GM23338 (cell line): ENCODE data around the gene DCDC1. TPM values are rescaled to one million over a fixed set of nuclear protein-coding genes. Genes with fewer than 3 reads are reported as not detected.

Experiments used
- ATAC-seq: fragments of 200-7000 bp; cut with Tn5 transposase; 3 replicates; pipeline ENCODE4 v1.9.1; 2020
- DNase-seq: peaks from one replicate; pipeline ENCODE4 v3.0.0-alpha.2; 2015; ENCODE audit warnings: low spot score
- H2AFZ ChIP-seq: fragments of 200-600 bp; sonication (generic); 2 replicates; pipeline ENCODE4 v1.8.0; 2016; ENCODE audit warnings: antibody characterized with exemption, mild to moderate bottlenecking, moderate library complexity
- H3F3A ChIP-seq: fragments of 200-600 bp; sonication (generic); replicated peaks from 2 replicates; pipeline ENCODE4 v1.8.0; 2017; ENCODE audit warnings: antibody characterized with exemption, mixed run types, low read depth
- H3K27ac ChIP-seq: fragments of 200-600 bp; sonication (generic); 2 replicates; pipeline ENCODE4 v1.6.1; 2016; ENCODE audit warnings: low read depth
- H3K27me3 ChIP-seq: fragments of 200-600 bp; sonication (generic); 2 replicates; pipeline ENCODE4 v1.8.0; 2016; ENCODE audit warnings: mild to moderate bottlenecking, mixed run types, moderate library complexity; ENCODE audit not compliant: insufficient read depth
- H3K36me3 ChIP-seq: fragments of 200-600 bp; sonication (generic); 2 replicates; pipeline ENCODE4 v1.8.0; 2016; ENCODE audit warnings: mild to moderate bottlenecking; ENCODE audit not compliant: insufficient read depth
- H3K4me1 ChIP-seq: fragments of 200-600 bp; sonication (generic); 2 replicates; pipeline ENCODE4 v1.8.0; 2016; ENCODE audit warnings: mild to moderate bottlenecking, moderate library complexity; ENCODE audit not compliant: insufficient read depth
- H3K4me2 ChIP-seq: fragments of 200-600 bp; sonication (generic); 2 replicates; pipeline ENCODE4 v1.7.1; 2017; ENCODE audit warnings: mixed run types
- H3K4me3 ChIP-seq: fragments of 200-600 bp; sonication (generic); 2 replicates; pipeline ENCODE4 v1.6.1; 2016; ENCODE audit warnings: mixed run types
- H3K79me2 ChIP-seq: fragments of 200-600 bp; sonication (generic); replicated peaks from 2 replicates; pipeline ENCODE4 v1.8.0; 2017; ENCODE audit warnings: mild to moderate bottlenecking; ENCODE audit not compliant: insufficient read depth
- H3K9me2 ChIP-seq: fragments of 200-600 bp; sonication (generic); 2 replicates; pipeline ENCODE4 v1.8.0; 2017; ENCODE audit not compliant: insufficient read depth
- H4K20me1 ChIP-seq: fragments of 200-600 bp; sonication (generic); replicated peaks from 2 replicates; pipeline ENCODE4 v1.8.0; 2017; ENCODE audit warnings: mild to moderate bottlenecking; ENCODE audit not compliant: insufficient read depth
- H3K27ac Mint-ChIP-seq: 2 replicates; pipeline ENCODE4 v1.8.0; 2020; ENCODE audit warnings: inconsistent platforms, mild to moderate bottlenecking, moderate library complexity, mixed read lengths
- H3K27me3 Mint-ChIP-seq: 3 replicates; pipeline ENCODE4 v1.8.0; 2022; ENCODE audit warnings: low read depth, mild to moderate bottlenecking, moderate library complexity, mixed read lengths, inconsistent platforms; ENCODE audit not compliant: insufficient read depth, poor library complexity
- H3K36me3 Mint-ChIP-seq: 3 replicates; pipeline ENCODE4 v1.8.0; 2021; ENCODE audit warnings: low read depth, mild to moderate bottlenecking, inconsistent platforms, moderate library complexity, mixed read lengths
- H3K4me1 Mint-ChIP-seq: 3 replicates; pipeline ENCODE4 v1.8.0; 2020; ENCODE audit warnings: mild to moderate bottlenecking, inconsistent platforms, mixed read lengths
- H3K4me3 Mint-ChIP-seq: 3 replicates; pipeline ENCODE4 v1.8.0; 2021; ENCODE audit warnings: moderate library complexity, mild to moderate bottlenecking, inconsistent platforms, mixed read lengths
- H3K9me3 Mint-ChIP-seq: 3 replicates; pipeline ENCODE4 v1.8.0; 2020; ENCODE audit warnings: moderate library complexity, mild to moderate bottlenecking, inconsistent platforms, mixed read lengths
- CREB1 ChIP-seq: fragments of 250-450 bp; sonication (Bioruptor Pico); IDR thresholded peaks from 2 replicates; pipeline ENCODE4 v1.5.0; 2020; ENCODE audit warnings: low read depth, mild to moderate bottlenecking, moderate library complexity
- ETS1 ChIP-seq: IDR thresholded peaks from 2 replicates; pipeline ENCODE4 v1.6.1; 2016; ENCODE audit warnings: antibody characterized with exemption
- EZH2 ChIP-seq: fragments of 200-600 bp; sonication (generic); IDR thresholded peaks from one replicate; pipeline ENCODE4 v1.8.0; 2017; ENCODE audit warnings: antibody characterized with exemption, mild to moderate bottlenecking, low read depth; ENCODE audit not compliant: unreplicated experiment
- EZH2phosphoT487 ChIP-seq: fragments of 200-600 bp; sonication (generic); IDR thresholded peaks from one replicate; pipeline ENCODE4 v1.8.1; 2018; ENCODE audit warnings: antibody characterized with exemption; ENCODE audit not compliant: unreplicated experiment
- JUNB ChIP-seq: IDR thresholded peaks from one replicate; pipeline ENCODE4 v1.6.1; 2016; ENCODE audit warnings: antibody characterized with exemption; ENCODE audit not compliant: unreplicated experiment
- NANOG ChIP-seq: IDR thresholded peaks from 2 replicates; pipeline ENCODE4 v1.6.1; 2016; ENCODE audit warnings: antibody characterized with exemption, borderline replicate concordance
- POLR2AphosphoS5 ChIP-seq: IDR thresholded peaks from 2 replicates; pipeline ENCODE4 v1.6.1; 2016; ENCODE audit warnings: antibody characterized with exemption, low read depth
- STAT1 ChIP-seq: IDR thresholded peaks from one replicate; pipeline ENCODE4 v1.6.1; 2016; ENCODE audit warnings: antibody characterized with exemption; ENCODE audit not compliant: unreplicated experiment
- ZNF114 ChIP-seq: fragments of 250-450 bp; sonication (Bioruptor Pico); IDR thresholded peaks from 2 replicates; pipeline ENCODE4 v1.5.0; 2020; ENCODE audit warnings: mild to moderate bottlenecking, moderate library complexity
- ZNF331 ChIP-seq: fragments of 250-450 bp; sonication (Bioruptor Pico); IDR thresholded peaks from 2 replicates; pipeline ENCODE4 v1.5.0; 2020; ENCODE audit warnings: low read depth, mild to moderate bottlenecking, moderate library complexity
- ZNF462 ChIP-seq: fragments of 250-450 bp; sonication (Bioruptor Pico); IDR thresholded peaks from 2 replicates; pipeline ENCODE4 v1.5.0; 2020; ENCODE audit warnings: mild to moderate bottlenecking, moderate library complexity
- polyA plus RNA-seq: library from polyadenylated mRNA; unstranded; fragments of >200 nt; fragmentation: Nextera tagmentation; extraction: Ambion mirVana; gene quantifications from 2 replicates; pipeline ENCODE4 v1.2.1, GENCODE V29; 2016
- total RNA-seq: library from RNA; depleted of rRNA; stranded (reverse); fragments of >200 nt; shearing (Covaris generic); gene quantifications from 2 replicates; pipeline ENCODE4 v1.2.3, GENCODE V29; 2014
- TF ChIP-seq, protein P1 (sequence below), 2 experiments: fragments of 200-600 bp in 1 of 2; sonication (generic) in 1 of 2; conservative IDR thresholded peaks; 2 replicates each; pipeline versions ENCODE4 v1.5.1 to v1.6.1; 2016 to 2017; ENCODE audit warnings: antibody characterized with exemption in 2 of 2, low read depth in 2 of 2, mild to moderate bottlenecking in 2 of 2, moderate library complexity in 1 of 2

DCDC1 gene
- total and polyA plus RNA-seq, 2 experiments from 2014 or later: 0.56 to 0.58 TPM

- TF ChIP-seq ETS1 (no peak), JUNB (no peak)
Measured at GRCh38 chr11:31127290-31127689, 242.2 kb downstream of the DCDC1 start (continued).

DNA sequence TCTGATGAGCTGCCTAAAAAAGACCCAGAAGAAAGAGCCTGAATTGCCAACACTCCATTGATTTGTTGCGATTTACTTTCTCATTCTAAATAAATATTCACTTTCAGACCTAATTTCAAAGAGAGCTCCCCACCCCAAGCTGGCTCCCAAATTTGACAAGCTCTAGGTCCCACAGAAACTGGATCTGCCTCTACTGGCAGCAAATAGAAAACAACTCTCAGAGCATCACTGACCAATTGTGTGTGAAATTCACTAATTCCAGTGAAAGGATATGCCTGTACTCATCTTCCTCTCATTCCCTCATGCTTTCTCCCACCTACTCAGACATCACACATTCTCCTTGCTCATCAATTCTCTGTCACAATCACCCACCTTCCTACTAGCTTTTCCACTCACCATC lies 249.1 kb downstream of the DCDC1 start:
- peak overlapping the region; percentile 83; the same call in 1 of the 2 replicates for H2AFZ ChIP-seq
- no peaks in the 10 kb centered on the region for H3K27me3 ChIP-seq
- H3K4me1 ChIP-seq: peaks cover 19% of the 10 kb centered on the region
- no peaks in the 10 kb centered on the region for H3F3A ChIP-seq
- Mint-ChIP-seq H3K27me3 (no peaks in the 10 kb centered on the region), H3K4me1 (peaks cover 18% of the 10 kb centered on the region), H3K27ac (no peak overlapping the region), H3K36me3 (peaks cover 16% of the 10 kb centered on the region; the same call in 2 of the 3 replicates), H3K4me3 (no peak overlapping the region), H3K9me3 (peaks cover 16% of the 10 kb centered on the region; the same call in 2 of the 3 replicates)
- no peak overlapping the region for H3K27ac ChIP-seq
- no peaks in the 10 kb centered on the region for H3K79me2 ChIP-seq
- ATAC-seq (peak; percentile 62), DNase-seq (no peak)
- H3K9me2 ChIP-seq: no peaks in the 10 kb centered on the region
- H4K20me1 ChIP-seq: no peaks in the 10 kb centered on the region
- H3K4me3 ChIP-seq: no peak overlapping the region
- H3K4me2 ChIP-seq: peak overlapping the region; percentile 22; the same call in 1 of the 2 replicates
- no peaks in the 10 kb centered on the region; the same call in 1 of the 2 replicates for H3K36me3 ChIP-seq
- TF ChIP-seq ZNF331 (CRISPR knock-in tag) (no peak), POLR2AphosphoS5 (no peak), CREB1 (no peak), STAT1 (no peak), ETS1 (no peak), EZH2 (no peak), ZNF114 (CRISPR knock-in tag) (no peak), NANOG (no peak), ZNF462 (CRISPR knock-in tag) (no peak), JUNB (no peak), EZH2phosphoT487 (no peak)
- TF ChIP-seq, protein P1, sequence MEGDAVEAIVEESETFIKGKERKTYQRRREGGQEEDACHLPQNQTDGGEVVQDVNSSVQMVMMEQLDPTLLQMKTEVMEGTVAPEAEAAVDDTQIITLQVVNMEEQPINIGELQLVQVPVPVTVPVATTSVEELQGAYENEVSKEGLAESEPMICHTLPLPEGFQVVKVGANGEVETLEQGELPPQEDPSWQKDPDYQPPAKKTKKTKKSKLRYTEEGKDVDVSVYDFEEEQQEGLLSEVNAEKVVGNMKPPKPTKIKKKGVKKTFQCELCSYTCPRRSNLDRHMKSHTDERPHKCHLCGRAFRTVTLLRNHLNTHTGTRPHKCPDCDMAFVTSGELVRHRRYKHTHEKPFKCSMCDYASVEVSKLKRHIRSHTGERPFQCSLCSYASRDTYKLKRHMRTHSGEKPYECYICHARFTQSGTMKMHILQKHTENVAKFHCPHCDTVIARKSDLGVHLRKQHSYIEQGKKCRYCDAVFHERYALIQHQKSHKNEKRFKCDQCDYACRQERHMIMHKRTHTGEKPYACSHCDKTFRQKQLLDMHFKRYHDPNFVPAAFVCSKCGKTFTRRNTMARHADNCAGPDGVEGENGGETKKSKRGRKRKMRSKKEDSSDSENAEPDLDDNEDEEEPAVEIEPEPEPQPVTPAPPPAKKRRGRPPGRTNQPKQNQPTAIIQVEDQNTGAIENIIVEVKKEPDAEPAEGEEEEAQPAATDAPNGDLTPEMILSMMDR (conservative IDR thresholded peaks at IDR 0.05; ENCODE audit: low read depth in 2 of 2): no peak
